Psoas muscle (tissue), 8 donors: Measurements from ENCODE around the gene ZRANB1. TPM values are rescaled to one million over a fixed set of nuclear protein-coding genes. Genes with fewer than 3 reads are reported as not detected.

Experiments
- ATAC-seq, 4 donors: fragments of 200-7000 bp; cut with Tn5 transposase; one replicate each; pipeline ENCODE4 v1.9.1; 2020; ENCODE audit warnings: moderate library complexity in 3 of 4, mild to moderate bottlenecking in 2 of 4
- DNase-seq, 2 donors: peaks; one replicate each; pipeline ENCODE4 v3.0.0-alpha.2; 2020
- H3K27ac ChIP-seq: fragments of 200-600 bp; one replicate; pipeline ENCODE4 v1.8.0; 2022
- H3K27me3 ChIP-seq, 3 donors: fragments of 200-600 bp in 1 of 3; one replicate each; pipeline versions ENCODE4 v1.6.1 to v1.8.0; 2013 to 2022; ENCODE audit warnings: low read length in 2 of 3, mild to moderate bottlenecking in 2 of 3, moderate library complexity in 1 of 3; ENCODE audit not compliant: insufficient read depth in 3 of 3
- H3K36me3 ChIP-seq, 2 donors: fragments of 200-600 bp in 1 of 2; one replicate each; pipeline versions ENCODE4 v1.6.1 to v1.8.0; 2013 to 2022; ENCODE audit warnings: low read depth in 1 of 2, mild to moderate bottlenecking in 1 of 2, moderate library complexity in 1 of 2; ENCODE audit not compliant: insufficient read depth in 1 of 2
- H3K4me1 ChIP-seq: fragments of 200-600 bp; one replicate; pipeline ENCODE4 v1.8.0; 2022
- H3K4me3 ChIP-seq: fragments of 200-600 bp; one replicate; pipeline ENCODE4 v1.8.0; 2022; ENCODE audit warnings: mild to moderate bottlenecking
- H3K9me3 ChIP-seq: fragments of 200-600 bp; one replicate; pipeline ENCODE4 v1.8.0; 2022
- WGBS, 3 donors: extraction: QIAGEN DNeasy Blood & Tissue Kit; methylation state at CpG; one replicate each; pipeline versions ENCODE4 v1.1.6 to v1.1.7; 2013; 5-methylcytosine and 5-hydroxymethylcytosine counted together
- intact Hi-C, 2 donors: fragments of 100-400 bp; cut with DNase I; formaldehyde crosslinking; loops; one replicate each; pipeline versions ENCODE4 v1.11.0 to v1.14.2; 2022
- polyA plus RNA-seq, 3 donors: library from polyadenylated mRNA; stranded (reverse); fragments of 200-250 nt; gene quantifications; one replicate each; pipeline ENCODE4 v1.2.3, GENCODE V29; 2013
- total RNA-seq, 4 donors: library from RNA; stranded (reverse); fragmentation: NEBNext Ultra II Directional in 2 of 4; extraction: Animal tissue kit (Norgen Biotek cat#: 25700) in 2 of 4; gene quantifications; one replicate each; pipeline versions ENCODE4 v1.2.1 to v1.2.4, GENCODE V29; 2021 to 2023
- TF ChIP-seq, protein P1 (sequence below): fragments of 200-600 bp; IDR thresholded peaks from one replicate; pipeline ENCODE4 v1.8.0; 2022; ENCODE audit warnings: antibody characterized with exemption
- donor health status: healthy with polysubstance abuse.
- donor health status: DM: no; HTN: no; CAD: no; lungs with moderate emphysema.
- donor health status: Bipolar disorder and iron deficiency.
- donor health status: healthy.
- donor health status: DM: yes; HTN: yes; CAD: no.
- donor health status: DM: no; HTN: no; CAD: no.
- donor health status: DM: no; HTN: no; CAD: no.
- donor health status: DM: yes; HTN: yes; CAD: no.

Gene ZRANB1
- total and polyA plus RNA-seq, 7 donors, result 20.9 to 115 (median 57.3) TPM

GRCh38 chr10:124936813-124937212, 5.1 kb upstream of the ZRANB1 start:
- H3K4me3 ChIP-seq, result no peak overlapping the region
- no peaks in the 10 kb centered on the region for H3K36me3 ChIP-seq
- DNase-seq (no peak), ATAC-seq (no peak)
- peaks cover 65% of the 10 kb centered on the region for H3K4me1 ChIP-seq
- intact Hi-C loops, result no loop called here
- H3K27me3 ChIP-seq, result no peaks in the 10 kb centered on the region
- TF ChIP-seq, protein P1, sequence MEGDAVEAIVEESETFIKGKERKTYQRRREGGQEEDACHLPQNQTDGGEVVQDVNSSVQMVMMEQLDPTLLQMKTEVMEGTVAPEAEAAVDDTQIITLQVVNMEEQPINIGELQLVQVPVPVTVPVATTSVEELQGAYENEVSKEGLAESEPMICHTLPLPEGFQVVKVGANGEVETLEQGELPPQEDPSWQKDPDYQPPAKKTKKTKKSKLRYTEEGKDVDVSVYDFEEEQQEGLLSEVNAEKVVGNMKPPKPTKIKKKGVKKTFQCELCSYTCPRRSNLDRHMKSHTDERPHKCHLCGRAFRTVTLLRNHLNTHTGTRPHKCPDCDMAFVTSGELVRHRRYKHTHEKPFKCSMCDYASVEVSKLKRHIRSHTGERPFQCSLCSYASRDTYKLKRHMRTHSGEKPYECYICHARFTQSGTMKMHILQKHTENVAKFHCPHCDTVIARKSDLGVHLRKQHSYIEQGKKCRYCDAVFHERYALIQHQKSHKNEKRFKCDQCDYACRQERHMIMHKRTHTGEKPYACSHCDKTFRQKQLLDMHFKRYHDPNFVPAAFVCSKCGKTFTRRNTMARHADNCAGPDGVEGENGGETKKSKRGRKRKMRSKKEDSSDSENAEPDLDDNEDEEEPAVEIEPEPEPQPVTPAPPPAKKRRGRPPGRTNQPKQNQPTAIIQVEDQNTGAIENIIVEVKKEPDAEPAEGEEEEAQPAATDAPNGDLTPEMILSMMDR, result no peak
- H3K27ac ChIP-seq, result no peak overlapping the region
- no peaks in the 10 kb centered on the region for H3K9me3 ChIP-seq
- 92 to 96% (median 96%) methylated on average over 7 of the region's 7 CpGs for WGBS, 3 donors

- TF ChIP-seq, protein P1, result no peak
- Histone ChIP-seq H3K4me1 (peaks cover 79% of the 10 kb centered on the region), H3K4me3 (no peak overlapping the region), H3K27ac (peak overlapping the region; percentile 86), H3K9me3 (no peaks in the 10 kb centered on the region), H3K36me3 (no peaks in the 10 kb centered on the region), H3K27me3 (no peaks in the 10 kb centered on the region)
- DNase-seq (no peak), ATAC-seq (no peak)
- WGBS, 3 donors, result 35 to 80% (median 40%) methylated on average over 1 of the region's 1 CpG
- intact Hi-C loops, result no loop called here
These were observed 2.6 kb upstream of the ZRANB1 start for GRCh38 chr10:124939290-124939689.

DNA sequence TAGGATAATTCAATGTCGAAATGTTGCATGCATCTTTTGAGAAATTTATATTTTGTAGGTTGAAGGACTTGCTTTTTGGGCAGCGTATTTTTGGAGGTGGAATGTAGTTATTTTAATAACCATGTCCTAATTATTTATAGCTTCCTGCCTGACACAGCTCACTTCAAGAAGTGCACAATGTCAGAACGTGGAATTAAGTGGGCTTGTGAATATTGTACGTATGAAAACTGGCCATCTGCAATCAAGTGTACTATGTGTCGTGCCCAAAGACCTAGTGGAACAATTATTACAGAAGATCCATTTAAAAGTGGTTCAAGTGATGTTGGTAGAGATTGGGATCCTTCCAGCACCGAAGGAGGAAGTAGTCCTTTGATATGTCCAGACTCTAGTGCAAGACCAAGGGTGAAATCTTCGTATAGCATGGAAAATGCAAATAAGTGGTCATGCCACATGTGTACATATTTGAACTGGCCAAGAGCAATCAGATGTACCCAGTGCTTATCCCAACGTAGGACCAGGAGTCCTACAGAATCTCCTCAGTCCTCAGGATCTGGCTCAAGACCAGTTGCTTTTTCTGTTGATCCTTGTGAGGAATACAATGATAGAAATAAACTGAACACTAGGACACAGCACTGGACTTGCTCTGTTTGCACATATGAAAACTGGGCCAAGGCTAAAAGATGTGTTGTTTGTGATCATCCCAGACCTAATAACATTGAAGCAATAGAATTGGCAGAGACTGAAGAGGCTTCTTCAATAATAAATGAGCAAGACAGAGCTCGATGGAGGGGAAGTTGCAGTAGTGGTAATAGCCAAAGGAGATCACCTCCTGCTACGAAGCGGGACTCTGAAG, 620 bp downstream of the ZRANB1 start:
- Histone ChIP-seq H3K27ac (peak overlapping the region; percentile 86), H3K36me3 (no peaks in the 10 kb centered on the region), H3K27me3 (no peaks in the 10 kb centered on the region), H3K9me3 (no peaks in the 10 kb centered on the region), H3K4me1 (peaks cover 89% of the 10 kb centered on the region), H3K4me3 (peak overlapping the region; percentile 40)
- WGBS, 3 donors, result 30 to 46% (median 30%) methylated on average over 11 of the region's 11 CpGs
- TF ChIP-seq, protein P1, result no peak
- intact Hi-C loops, result no loop called here
- ATAC-seq, result peak in 2 of 4 donors; percentile 9 to 20
- DNase-seq, result no peak

GRCh38 chr10:124943301-124944092, 1.6 kb downstream of the ZRANB1 start:
- Histone ChIP-seq H3K27ac (peak overlapping the region; percentile 86), H3K4me1 (peaks cover 93% of the 10 kb centered on the region), H3K4me3 (peak overlapping the region; percentile 40), H3K9me3 (no peaks in the 10 kb centered on the region), H3K36me3 (no peaks in the 10 kb centered on the region), H3K27me3 (no peaks in the 10 kb centered on the region)
- DNase-seq (no peak), ATAC-seq (peak; percentile 68 to 83 (median 79))
- intact Hi-C loops, result no loop called here
- WGBS, 3 donors, result 58 to 75% (median 59%) methylated on average over 9 of the region's 9 CpGs
- TF ChIP-seq, protein P1, result no peak
